Suprapubic skin (tissue), 4 donors: ENCODE data around the gene APPL2.

Experiments
- EP300 ChIP-seq: sonication (generic); formaldehyde crosslinking; IDR thresholded peaks from one replicate; pipeline ENCODE4 v1.6.1; 2017; ENCODE audit warnings: antibody characterized with exemption
- POLR2A ChIP-seq, 2 donors: fragments of 450-650 bp; IDR thresholded peaks; one replicate each; pipeline ENCODE4 v1.6.1; 2017; ENCODE audit warnings: antibody characterized with exemption in 2 of 2, mild to moderate bottlenecking in 2 of 2, moderate library complexity in 2 of 2
- POLR2AphosphoS5 ChIP-seq, 3 donors: sonication (generic); formaldehyde crosslinking; IDR thresholded peaks; one replicate each; pipeline ENCODE4 v1.6.1; 2017; ENCODE audit warnings: antibody characterized with exemption in 3 of 3
- TF ChIP-seq, protein P1 (sequence below), 2 donors: fragments of 200-600 bp in 1 of 2; fragments of 450-650 bp in 1 of 2; sonication (generic) in 1 of 2; IDR thresholded peaks; one replicate each; pipeline ENCODE4 v1.5.1; 2016 to 2019; ENCODE audit warnings: antibody characterized with exemption in 2 of 2, mild to moderate bottlenecking in 1 of 2, moderate library complexity in 1 of 2

DNA sequence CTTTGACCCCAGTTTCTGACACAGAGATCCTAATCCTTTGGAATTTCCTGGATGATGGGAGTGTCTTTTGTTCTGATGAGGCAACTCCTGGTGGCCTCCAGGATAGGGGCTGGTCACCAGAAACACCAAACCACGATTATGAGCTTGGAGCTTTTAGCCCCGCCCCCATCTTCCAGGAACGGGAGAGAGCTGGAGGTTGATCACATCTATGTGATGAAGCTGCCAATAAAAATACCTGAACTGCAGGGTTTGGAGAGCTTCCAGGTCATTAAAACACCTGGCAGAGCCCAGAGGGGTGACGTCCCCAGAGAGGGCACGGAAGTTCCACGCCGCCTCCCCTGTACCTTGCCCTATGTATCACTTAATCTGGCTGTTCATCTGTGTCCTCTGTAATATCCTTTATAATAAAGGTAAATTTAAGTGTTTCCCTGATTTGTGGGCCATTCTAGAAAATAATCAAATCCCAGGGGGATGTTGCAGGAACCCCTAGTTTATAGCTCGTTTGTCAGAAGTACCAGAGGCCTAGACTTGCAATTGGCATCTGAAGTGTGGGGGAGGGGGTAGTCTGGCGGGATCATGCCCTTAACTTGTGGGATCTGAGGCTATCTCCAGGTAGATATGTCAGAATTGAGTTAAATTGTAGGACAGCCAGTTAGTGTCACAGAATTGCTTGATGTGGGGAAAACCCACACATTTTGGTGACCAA lies 21.2 kb downstream of the APPL2 start:
- TF ChIP-seq, protein P1, sequence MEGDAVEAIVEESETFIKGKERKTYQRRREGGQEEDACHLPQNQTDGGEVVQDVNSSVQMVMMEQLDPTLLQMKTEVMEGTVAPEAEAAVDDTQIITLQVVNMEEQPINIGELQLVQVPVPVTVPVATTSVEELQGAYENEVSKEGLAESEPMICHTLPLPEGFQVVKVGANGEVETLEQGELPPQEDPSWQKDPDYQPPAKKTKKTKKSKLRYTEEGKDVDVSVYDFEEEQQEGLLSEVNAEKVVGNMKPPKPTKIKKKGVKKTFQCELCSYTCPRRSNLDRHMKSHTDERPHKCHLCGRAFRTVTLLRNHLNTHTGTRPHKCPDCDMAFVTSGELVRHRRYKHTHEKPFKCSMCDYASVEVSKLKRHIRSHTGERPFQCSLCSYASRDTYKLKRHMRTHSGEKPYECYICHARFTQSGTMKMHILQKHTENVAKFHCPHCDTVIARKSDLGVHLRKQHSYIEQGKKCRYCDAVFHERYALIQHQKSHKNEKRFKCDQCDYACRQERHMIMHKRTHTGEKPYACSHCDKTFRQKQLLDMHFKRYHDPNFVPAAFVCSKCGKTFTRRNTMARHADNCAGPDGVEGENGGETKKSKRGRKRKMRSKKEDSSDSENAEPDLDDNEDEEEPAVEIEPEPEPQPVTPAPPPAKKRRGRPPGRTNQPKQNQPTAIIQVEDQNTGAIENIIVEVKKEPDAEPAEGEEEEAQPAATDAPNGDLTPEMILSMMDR (IDR thresholded peaks at IDR 0.05), result no peak
- TF ChIP-seq POLR2A (IDR thresholded peaks at IDR 0.05) (no peak), EP300 (no peak), POLR2AphosphoS5 (IDR thresholded peaks at IDR 0.05) (no peak)
